A673 (cell line): ENCODE results near the gene TNFRSF11A. TPM values are rescaled to one million over a fixed set of nuclear protein-coding genes. Genes with fewer than 3 reads are reported as not detected.

Experiments
- BruUV-seq: library from RNA; stranded (reverse); fragments of 400-500 nt; replicated peaks from 2 replicates; lab custom pipeline; 2021; lab: Mats Ljungman, UMichigan
- CTCF ChIA-PET: fragments of 300-600 bp; sonication (Branson Sonifier 250); formaldehyde crosslinking; loops from one replicate; lab custom pipeline; 2022; ENCODE audit warnings: antibody characterized with exemption; lab: Charles Lee
- POLR2A ChIA-PET: fragments of 300-600 bp; sonication (Branson Sonifier 250); formaldehyde crosslinking; loops from one replicate; lab custom pipeline; 2022; ENCODE audit warnings: antibody characterized with exemption; ENCODE audit not compliant: low non-redundant PET; lab: Charles Lee
- DNase-seq: peaks from one replicate; pipeline ENCODE4 v3.0.0-alpha.2; 2015; ENCODE audit warnings: low spot score
- H3K27ac ChIP-seq: fragments of 200-600 bp; sonication (generic); 2 replicates; pipeline ENCODE4 v1.5.1; 2016; ENCODE audit warnings: mixed run types, low read depth, mild to moderate bottlenecking, mixed read lengths, antibody characterized with exemption, low read length; ENCODE audit not compliant: poor library complexity, severe bottlenecking
- H3K27me3 ChIP-seq: fragments of 200-600 bp; sonication (generic); replicated peaks from 2 replicates; pipeline ENCODE4 v1.6.1; 2017; ENCODE audit warnings: mixed run types, low read depth, mild to moderate bottlenecking, mixed read lengths, antibody characterized with exemption, low read length; ENCODE audit not compliant: insufficient read depth, poor library complexity
- H3K36me3 ChIP-seq: fragments of 200-600 bp; sonication (generic); 2 replicates; pipeline ENCODE4 v1.6.1; 2016; ENCODE audit warnings: mixed run types, mild to moderate bottlenecking, mixed read lengths, antibody characterized with exemption, low read length; ENCODE audit not compliant: insufficient read depth, poor library complexity, severe bottlenecking
- H3K4me1 ChIP-seq: fragments of 200-600 bp; sonication (generic); 2 replicates; pipeline ENCODE4 v1.6.1; 2017; ENCODE audit warnings: mixed run types, mild to moderate bottlenecking, mixed read lengths, antibody characterized with exemption, low read length; ENCODE audit not compliant: insufficient read depth, poor library complexity, severe bottlenecking
- H3K4me3 ChIP-seq: fragments of 200-600 bp; sonication (generic); 2 replicates; pipeline ENCODE4 v1.5.1; 2016; ENCODE audit warnings: low read depth, mixed run types, mild to moderate bottlenecking, mixed read lengths, low read length; ENCODE audit not compliant: poor library complexity, severe bottlenecking
- H3K9me3 ChIP-seq: fragments of 200-600 bp; sonication (generic); 2 replicates; pipeline ENCODE4 v1.6.1; 2016; ENCODE audit warnings: mixed run types, low read depth, mild to moderate bottlenecking, mixed read lengths, antibody characterized with exemption, low read length; ENCODE audit not compliant: poor library complexity, severe bottlenecking
- EZH2 ChIP-seq: fragments of 200-600 bp; sonication (generic); IDR thresholded peaks from 2 replicates; pipeline ENCODE4 v1.6.1; 2017; ENCODE audit warnings: borderline replicate concordance, low read depth, mild to moderate bottlenecking, mixed read lengths, antibody characterized with exemption, low read length; ENCODE audit not compliant: poor library complexity, severe bottlenecking
- intact Hi-C: fragments of 100-400 bp; cut with micrococcal nuclease; formaldehyde crosslinking; loops from one replicate; pipeline ENCODE4 v1.10.0; 2022; ENCODE audit not compliant: unreplicated experiment
- total RNA-seq: library from RNA; stranded (reverse); gene quantifications from 2 replicates; pipeline ENCODE4 v1.2.3, GENCODE V29; 2021
- TF ChIP-seq, protein P1 (sequence below): fragments of 300-800, 200-600 bp; sonication (generic); conservative IDR thresholded peaks from 2 replicates; pipeline ENCODE4 v1.5.1; 2017; ENCODE audit warnings: low read depth, mild to moderate bottlenecking, antibody characterized with exemption, low read length, moderate library complexity, mixed read lengths

The TNFRSF11A gene
- total RNA-seq, 1 experiment from 2014 or later, result 0.37 TPM

DNA sequence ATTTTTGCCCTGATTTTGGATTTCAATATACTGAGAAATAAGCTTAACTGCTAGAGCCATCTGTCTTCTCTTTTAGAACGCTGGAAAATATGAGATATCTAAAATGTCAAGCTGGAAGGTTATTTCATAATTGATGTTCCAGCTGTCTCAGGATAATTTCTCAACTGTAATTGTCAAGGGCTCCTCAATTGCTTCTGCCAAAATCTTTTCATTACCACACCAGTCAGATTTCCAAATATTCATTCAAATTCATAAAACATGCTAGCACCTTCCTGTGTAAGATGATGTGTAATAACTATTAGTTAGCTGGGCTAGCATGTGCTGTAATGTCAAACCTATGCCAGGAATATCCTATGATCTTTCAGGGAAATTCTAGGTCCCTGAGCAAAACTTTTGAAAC, 88.1 kb downstream of the TNFRSF11A start:
- no peak overlapping the region for H3K27ac ChIP-seq
- H3K9me3 ChIP-seq, result no peaks in the 10 kb centered on the region
- intact Hi-C loops, result no loop called here
- POLR2A ChIA-PET, result no interaction called here
- DNase-seq, result no peak
- TF ChIP-seq, protein P1, sequence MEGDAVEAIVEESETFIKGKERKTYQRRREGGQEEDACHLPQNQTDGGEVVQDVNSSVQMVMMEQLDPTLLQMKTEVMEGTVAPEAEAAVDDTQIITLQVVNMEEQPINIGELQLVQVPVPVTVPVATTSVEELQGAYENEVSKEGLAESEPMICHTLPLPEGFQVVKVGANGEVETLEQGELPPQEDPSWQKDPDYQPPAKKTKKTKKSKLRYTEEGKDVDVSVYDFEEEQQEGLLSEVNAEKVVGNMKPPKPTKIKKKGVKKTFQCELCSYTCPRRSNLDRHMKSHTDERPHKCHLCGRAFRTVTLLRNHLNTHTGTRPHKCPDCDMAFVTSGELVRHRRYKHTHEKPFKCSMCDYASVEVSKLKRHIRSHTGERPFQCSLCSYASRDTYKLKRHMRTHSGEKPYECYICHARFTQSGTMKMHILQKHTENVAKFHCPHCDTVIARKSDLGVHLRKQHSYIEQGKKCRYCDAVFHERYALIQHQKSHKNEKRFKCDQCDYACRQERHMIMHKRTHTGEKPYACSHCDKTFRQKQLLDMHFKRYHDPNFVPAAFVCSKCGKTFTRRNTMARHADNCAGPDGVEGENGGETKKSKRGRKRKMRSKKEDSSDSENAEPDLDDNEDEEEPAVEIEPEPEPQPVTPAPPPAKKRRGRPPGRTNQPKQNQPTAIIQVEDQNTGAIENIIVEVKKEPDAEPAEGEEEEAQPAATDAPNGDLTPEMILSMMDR, result no peak
- no peak for TF ChIP-seq EZH2
- BruUV-seq, result no TSS peak
- H3K36me3 ChIP-seq, result no peaks in the 10 kb centered on the region
- no peak overlapping the region for H3K4me3 ChIP-seq
- no peaks in the 10 kb centered on the region for H3K27me3 ChIP-seq
- CTCF ChIA-PET, result no interaction called here
- H3K4me1 ChIP-seq, result no peaks in the 10 kb centered on the region

DNA sequence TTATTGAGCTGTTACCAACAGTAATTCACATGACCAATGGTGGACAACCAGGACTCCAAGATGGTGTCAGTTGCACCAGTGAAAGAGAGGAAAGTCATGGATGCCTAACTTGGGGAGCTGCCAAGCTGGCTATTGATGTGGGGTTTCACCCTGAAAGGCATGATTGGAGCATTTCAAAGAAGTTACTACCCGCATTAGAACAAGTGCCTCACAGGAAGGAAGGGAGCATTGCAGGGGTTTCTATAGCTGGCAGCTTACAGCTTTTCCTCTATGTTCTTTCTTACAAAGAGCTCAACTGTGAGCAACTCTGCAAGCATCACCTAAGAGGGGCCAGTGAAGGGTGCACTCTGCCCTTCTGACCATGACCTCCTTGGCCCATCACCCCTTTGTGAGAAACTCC, 93.1 kb downstream of the TNFRSF11A start:
- no peak for TF ChIP-seq EZH2
- TF ChIP-seq, protein P1, result no peak
- no peaks in the 10 kb centered on the region for H3K9me3 ChIP-seq
- no peak overlapping the region for H3K4me3 ChIP-seq
- intact Hi-C loops, result no loop called here
- DNase-seq, result no peak
- H3K27me3 ChIP-seq, result no peaks in the 10 kb centered on the region
- no peaks in the 10 kb centered on the region for H3K4me1 ChIP-seq
- H3K27ac ChIP-seq, result no peak overlapping the region
- ChIA-PET POLR2A (no interaction called here), CTCF (no interaction called here)
- no TSS peak for BruUV-seq
- no peaks in the 10 kb centered on the region for H3K36me3 ChIP-seq

DNA sequence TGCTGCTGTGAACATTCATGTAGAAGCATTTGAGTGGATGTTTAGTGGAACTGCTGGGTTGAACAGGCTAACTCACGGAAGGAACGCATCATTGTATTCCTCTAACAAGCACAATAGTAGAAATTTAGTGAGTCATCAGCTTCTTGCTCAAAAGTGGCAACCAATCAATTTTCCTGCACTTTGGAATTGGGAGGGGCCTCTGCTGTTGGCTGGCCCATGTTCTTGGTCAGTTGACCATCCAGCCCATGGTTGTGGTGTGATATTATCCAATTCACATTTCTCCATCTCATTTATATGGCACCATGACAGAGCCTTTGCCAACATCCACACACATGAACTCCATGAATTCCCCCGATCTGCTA, 95.0 kb downstream of the TNFRSF11A start:
- H3K9me3 ChIP-seq, result no peaks in the 10 kb centered on the region
- ChIA-PET CTCF (interaction anchor here (1.5 kb wide), 1 partner anchor 26 kb away, joined by 4 read pairs; no protein-coding TSS in a partner anchor), POLR2A (no interaction called here)
- H3K36me3 ChIP-seq, result no peaks in the 10 kb centered on the region
- no TSS peak for BruUV-seq
- H3K4me1 ChIP-seq, result peaks cover 1% of the 10 kb centered on the region
- H3K27me3 ChIP-seq, result no peaks in the 10 kb centered on the region
- no peak overlapping the region for H3K4me3 ChIP-seq
- no peak overlapping the region for H3K27ac ChIP-seq
- intact Hi-C loops, result no loop called here
- DNase-seq, result no peak
- TF ChIP-seq, protein P1, result no peak
- no peak for TF ChIP-seq EZH2
